NCI-H748 treated with DMSO at 0.1 percent for 48 hours (cell line): Measurements from ENCODE around the gene USP47.

Source experiments
- DNase-seq: peaks from one replicate; lab custom pipeline; 2025; lab: John Stamatoyannopoulos, UW

USP47 gene

GRCh38 chr11:11942668-11943067, 100.9 kb downstream of the USP47 start:
- DNase-seq = no peak

GRCh38 chr11:11944444-11944843, 102.7 kb downstream of the USP47 start:
- no peak for DNase-seq

GRCh38 chr11:11946180-11946579, 104.4 kb downstream of the USP47 start:
- DNase-seq = no peak

- no peak for DNase-seq
Observed at GRCh38 chr11:11946878-11947277, 105.1 kb downstream of the USP47 start.

- no peak for DNase-seq
Observed at GRCh38 chr11:11947825-11948224, 106.1 kb downstream of the USP47 start.

- DNase-seq = no peak
Observed at GRCh38 chr11:11948242-11948947, 106.6 kb downstream of the USP47 start.

- no peak for DNase-seq
Observed at GRCh38 chr11:11949482-11949881, 107.7 kb downstream of the USP47 start.

GRCh38 chr11:11952036-11952435, 110.3 kb downstream of the USP47 start:
- no peak for DNase-seq

- DNase-seq = no peak
Observed at GRCh38 chr11:11956006-11956405, 114.2 kb downstream of the USP47 start.

- no peak for DNase-seq
Observed at GRCh38 chr11:11958403-11959231, 116.8 kb downstream of the USP47 start.

- DNase-seq = no peak
Observed at GRCh38 chr11:11959601-11960000, 117.8 kb downstream of the USP47 start.

- no peak for DNase-seq
Observed at GRCh38 chr11:11960687-11961086, 118.9 kb downstream of the USP47 start.

GRCh38 chr11:11961399-11962028, 119.7 kb downstream of the USP47 start:
- DNase-seq = no peak

- no peak for DNase-seq
Observed at GRCh38 chr11:11963067-11963466, 121.3 kb downstream of the USP47 start.

- no peak for DNase-seq
Observed at GRCh38 chr11:11963842-11964773, 122.3 kb downstream of the USP47 start.

- no peak for DNase-seq
Observed at GRCh38 chr11:11964774-11965150, 123.0 kb downstream of the USP47 start.

GRCh38 chr11:11965192-11965591, 123.4 kb downstream of the USP47 start:
- DNase-seq = no peak

GRCh38 chr11:11965656-11966353, 124.0 kb downstream of the USP47 start:
- no peak for DNase-seq

- DNase-seq = no peak
Observed at GRCh38 chr11:11966354-11966741, 124.6 kb downstream of the USP47 start.

GRCh38 chr11:11966826-11967668, 125.3 kb downstream of the USP47 start:
- DNase-seq = peak; percentile 21
